HepG2 (cell line): Measurements from ENCODE around the gene TCF25. TPM values are rescaled to one million over a fixed set of nuclear protein-coding genes. Genes with fewer than 3 reads are reported as not detected.
A peak's percentile ranks its signal among the peaks of the same experiment; 100 is the strongest.

ENCODE experiments used
- AKNA ChIP-seq: sonication (generic); formaldehyde crosslinking; IDR thresholded peaks from 2 replicates; pipeline ENCODE4 v1.4.0; 2020; ENCODE audit warnings: missing genetic modification reagents, borderline replicate concordance
- CHD4 ChIP-seq: fragments of 200-600 bp; sonication (generic); IDR thresholded peaks from 2 replicates; pipeline ENCODE4 v1.7.0; 2017; ENCODE audit warnings: mild to moderate bottlenecking, low read length, borderline replicate concordance
- KDM2A ChIP-seq: sonication (generic); formaldehyde crosslinking; IDR thresholded peaks from 2 replicates; pipeline ENCODE4 v1.4.0; 2020; ENCODE audit warnings: low read depth, missing genetic modification reagents, borderline replicate concordance
- MIXL1 ChIP-seq: IDR thresholded peaks from 2 replicates; pipeline ENCODE4 v1.6.1; 2016
- PAF1 ChIP-seq: IDR thresholded peaks from 2 replicates; pipeline ENCODE4 v1.6.1; 2016; ENCODE audit warnings: missing genetic modification reagents, missing compliant biosample characterization
- PRMT3 ChIP-seq: sonication (generic); formaldehyde crosslinking; IDR thresholded peaks from 2 replicates; pipeline ENCODE4 v1.8.1; 2022; ENCODE audit warnings: low read depth, mild to moderate bottlenecking, moderate library complexity, missing genetic modification reagents, borderline replicate concordance
- RAD51 ChIP-seq: fragments of 450-650 bp; IDR thresholded peaks from 2 replicates; pipeline ENCODE4 v1.6.1; 2016; ENCODE audit warnings: borderline replicate concordance
- RFX5 ChIP-seq: IDR thresholded peaks from 2 replicates; pipeline ENCODE4 v1.6.1; 2011; ENCODE audit warnings: low read depth, low read length, improper control_type of control experiment
- SMAD1 ChIP-seq: sonication (generic); formaldehyde crosslinking; IDR thresholded peaks from 2 replicates; pipeline ENCODE4 v1.4.0; 2020; ENCODE audit warnings: missing genetic modification reagents, low read depth, mild to moderate bottlenecking, borderline replicate concordance
- SOX6 ChIP-seq, 2 experiments: fragments of 450-650 bp in 1 of 2; sonication (generic) in 1 of 2; formaldehyde crosslinking in 1 of 2; IDR thresholded peaks; 2 replicates each; pipeline versions ENCODE4 v1.4.0 to v1.6.1; 2017 to 2020; ENCODE audit warnings: antibody characterized with exemption in 1 of 2, mild to moderate bottlenecking in 1 of 2, missing genetic modification reagents in 1 of 2
- TCF12 ChIP-seq, 2 experiments: fragments of 450-650 bp in 1 of 2; sonication (generic) in 1 of 2; formaldehyde crosslinking in 1 of 2; IDR thresholded peaks; 2 replicates each; pipeline versions ENCODE4 v1.6.1 to v1.8.0; 2017 to 2022; ENCODE audit warnings: antibody characterized with exemption in 1 of 2, mild to moderate bottlenecking in 1 of 2, missing genetic modification reagents in 1 of 2, moderate library complexity in 1 of 2
- TMF1 ChIP-seq: sonication (generic); formaldehyde crosslinking; IDR thresholded peaks from 2 replicates; pipeline ENCODE4 v1.8.1; 2022; ENCODE audit warnings: low read depth, missing genetic modification reagents
- ZNF136 ChIP-seq: sonication (generic); formaldehyde crosslinking; IDR thresholded peaks from 2 replicates; pipeline ENCODE4 v1.8.1; 2022; ENCODE audit warnings: low read depth, mild to moderate bottlenecking, moderate library complexity, missing genetic modification reagents
- ZNF235 ChIP-seq: sonication (generic); formaldehyde crosslinking; IDR thresholded peaks from 2 replicates; pipeline ENCODE4 v1.8.1; 2023; ENCODE audit warnings: mild to moderate bottlenecking, missing genetic modification reagents, borderline replicate concordance
- ZNF484 ChIP-seq: sonication (generic); formaldehyde crosslinking; IDR thresholded peaks from 2 replicates; pipeline ENCODE4 v1.5.1; 2020; ENCODE audit warnings: mild to moderate bottlenecking, low read depth, missing genetic modification reagents, borderline replicate concordance
- ZNF75D ChIP-seq: sonication (generic); formaldehyde crosslinking; IDR thresholded peaks from 2 replicates; pipeline ENCODE4 v1.8.1; 2023; ENCODE audit warnings: missing genetic modification reagents, mild to moderate bottlenecking, borderline replicate concordance
- ZNF770 ChIP-seq: sonication (generic); formaldehyde crosslinking; IDR thresholded peaks from 2 replicates; pipeline ENCODE4 v1.5.0; 2020; ENCODE audit warnings: mild to moderate bottlenecking, missing genetic modification reagents
- polyA plus RNA-seq, 8 experiments: library from polyadenylated mRNA; depleted of rRNA in 3 of 8; stranded (reverse) in 7 of 8; unstranded in 1 of 8; fragments of >200 nt; fragmentation: Illumina TruSeq in 4 of 8; extraction: Trizol in 4 of 8; gene quantifications; 2 replicates each; pipeline versions ENCODE4 v1.2.1 to v1.2.3, GENCODE V29; 2011 to 2016; ENCODE audit warnings: low read depth in 4 of 8, missing spikeins in 1 of 8, mixed read lengths in 1 of 8; ENCODE audit not compliant: insufficient read depth in 1 of 8
- total RNA-seq, 5 experiments: library from RNA; depleted of rRNA; stranded (reverse); fragments of >200 nt; fragmentation: Illumina TruSeq; extraction: Trizol; gene quantifications; 2 replicates each; pipeline ENCODE4 v1.2.3, GENCODE V29; 2016; ENCODE audit warnings: low read depth in 1 of 5
- TF ChIP-seq, protein P1 (sequence below): sonication (generic); formaldehyde crosslinking; IDR thresholded peaks from 2 replicates; pipeline ENCODE4 v1.4.0; 2020; ENCODE audit warnings: missing genetic modification reagents
- TF ChIP-seq, protein P2 (sequence below): IDR thresholded peaks from 2 replicates; pipeline ENCODE4 v1.6.1; 2016; ENCODE audit warnings: low read depth, borderline replicate concordance

TCF25 gene
- total and polyA plus RNA-seq, 2 of the 13 experiments (the other 11 are each of a cell fraction or from before 2014, with no cell fraction given): 138 to 206 TPM

GRCh38 chr16:89921702-89922476 lies 48.5 kb downstream of the TCF25 start (continued):
- no peak for TF ChIP-seq ZNF75D
- no peak for TF ChIP-seq ZNF484 (CRISPR knock-in tag)
- no peak for TF ChIP-seq RFX5
- TF ChIP-seq ZNF136 (CRISPR knock-in tag): no peak
- TF ChIP-seq AKNA (CRISPR knock-in tag): no peak
- TF ChIP-seq RAD51: no peak
- TF ChIP-seq, protein P1, sequence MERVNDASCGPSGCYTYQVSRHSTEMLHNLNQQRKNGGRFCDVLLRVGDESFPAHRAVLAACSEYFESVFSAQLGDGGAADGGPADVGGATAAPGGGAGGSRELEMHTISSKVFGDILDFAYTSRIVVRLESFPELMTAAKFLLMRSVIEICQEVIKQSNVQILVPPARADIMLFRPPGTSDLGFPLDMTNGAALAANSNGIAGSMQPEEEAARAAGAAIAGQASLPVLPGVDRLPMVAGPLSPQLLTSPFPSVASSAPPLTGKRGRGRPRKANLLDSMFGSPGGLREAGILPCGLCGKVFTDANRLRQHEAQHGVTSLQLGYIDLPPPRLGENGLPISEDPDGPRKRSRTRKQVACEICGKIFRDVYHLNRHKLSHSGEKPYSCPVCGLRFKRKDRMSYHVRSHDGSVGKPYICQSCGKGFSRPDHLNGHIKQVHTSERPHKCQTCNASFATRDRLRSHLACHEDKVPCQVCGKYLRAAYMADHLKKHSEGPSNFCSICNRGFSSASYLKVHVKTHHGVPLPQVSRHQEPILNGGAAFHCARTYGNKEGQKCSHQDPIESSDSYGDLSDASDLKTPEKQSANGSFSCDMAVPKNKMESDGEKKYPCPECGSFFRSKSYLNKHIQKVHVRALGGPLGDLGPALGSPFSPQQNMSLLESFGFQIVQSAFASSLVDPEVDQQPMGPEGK (CRISPR knock-in tag): peak; percentile 95
- no peak for TF ChIP-seq CHD4
- no peak for TF ChIP-seq PRMT3 (CRISPR knock-in tag)
- TF ChIP-seq ZNF235 (CRISPR knock-in tag): 0 out of 2 replicates have a peak, but pooled peaks have one; percentile 4
- TF ChIP-seq, protein P2, sequence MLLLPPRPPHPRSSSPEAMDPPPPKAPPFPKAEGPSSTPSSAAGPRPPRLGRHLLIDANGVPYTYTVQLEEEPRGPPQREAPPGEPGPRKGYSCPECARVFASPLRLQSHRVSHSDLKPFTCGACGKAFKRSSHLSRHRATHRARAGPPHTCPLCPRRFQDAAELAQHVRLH (CRISPR knock-in tag): peak; percentile 60
- peak; percentile 29; the same call in 1 of the 2 replicates for TF ChIP-seq MIXL1 (CRISPR knock-in tag)
- TF ChIP-seq ZNF770: peak; percentile 57; the same call in 1 of the 2 replicates
- peak; percentile 30 for TF ChIP-seq KDM2A (CRISPR knock-in tag)
- no peak for TF ChIP-seq SMAD1
- no peak for TF ChIP-seq TCF12 (IDR thresholded peaks at IDR 0.05)
- TF ChIP-seq TCF12 (CRISPR knock-in tag; IDR thresholded peaks at IDR 0.05): 0 out of 2 replicates have a peak, but pooled peaks have one; percentile 53
- no peak for TF ChIP-seq TMF1 (CRISPR knock-in tag)
- no peak for TF ChIP-seq SOX6 (IDR thresholded peaks at IDR 0.05)
- TF ChIP-seq SOX6 (CRISPR knock-in tag; IDR thresholded peaks at IDR 0.05): peak; percentile 9
- TF ChIP-seq PAF1: 0 out of 2 replicates have a peak, but pooled peaks have one; percentile 22
